ENCODE data around the gene TMEM131. TPM values are rescaled to one million over a fixed set of nuclear protein-coding genes. Genes with fewer than 3 reads are reported as not detected.
"Not testable (repeated sequence)": the region's sequence is repeated elsewhere in the genome, so short reads cannot be mapped to it uniquely, and the experiment has no call there.

The TMEM131 gene
- total and polyA plus RNA-seq, 3 donors from 2014 or later: 35.0 to 54.8 (median 49.6) TPM

DNA sequence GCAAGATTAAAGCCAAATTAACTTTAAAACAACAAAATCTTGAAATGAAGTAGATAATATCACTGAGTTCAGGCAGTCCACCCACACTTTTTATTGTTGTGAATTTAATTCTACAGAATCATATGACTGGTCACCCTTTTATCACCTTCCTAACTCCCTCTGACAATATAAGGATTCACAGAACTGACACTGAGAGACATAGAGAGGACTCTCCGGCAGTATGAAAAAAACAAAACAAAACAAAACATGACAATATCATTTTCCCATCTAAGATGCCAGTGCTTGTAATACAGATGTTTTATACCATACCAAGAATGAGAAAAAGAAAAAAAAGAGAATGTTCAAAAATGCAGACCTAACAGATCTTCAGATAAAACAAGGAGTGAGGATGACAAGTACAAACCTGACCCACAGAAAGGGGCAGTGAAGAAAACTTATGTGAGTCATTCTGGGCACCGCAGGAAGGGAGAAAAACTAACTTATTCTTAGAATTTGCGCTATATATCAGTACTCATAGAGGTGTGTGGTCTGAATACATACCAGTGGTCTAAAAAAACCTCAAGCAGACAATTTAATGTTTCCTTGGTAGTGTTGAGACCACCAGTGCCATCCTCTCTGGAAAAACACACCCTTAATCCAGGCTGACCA lies 145.7 kb downstream of the TMEM131 start:
- Histone ChIP-seq H3K36me3 (ENCODE audit: low read depth, missing control alignments) (no peaks in the 10 kb centered on the region), H3K27ac (no peak overlapping the region), H3K4me3 (no peak overlapping the region), H3K9me3 (no peaks in the 10 kb centered on the region), H3K4me1 (no peaks in the 10 kb centered on the region), H3K27me3 (no peaks in the 10 kb centered on the region)
- 81 to 94% methylated on average over 3 of the region's 3 CpGs for WGBS, 2 donors
- intact Hi-C loops (cut with DNase I; ENCODE audit: low total_unique reads): no loop called here
- no peak for DNase-seq
- TF ChIP-seq POLR2A (IDR thresholded peaks at IDR 0.05) (no peak), CTCF (IDR thresholded peaks at IDR 0.05) (no peak)

GRCh38 chr2:97848306-97848705 lies 147.4 kb downstream of the TMEM131 start:
- Histone ChIP-seq H3K27ac (no peak overlapping the region), H3K36me3 (ENCODE audit: low read depth, missing control alignments) (no peaks in the 10 kb centered on the region), H3K4me1 (no peaks in the 10 kb centered on the region), H3K27me3 (no peaks in the 10 kb centered on the region), H3K4me3 (no peak overlapping the region), H3K9me3 (no peaks in the 10 kb centered on the region)
- no peak for TF ChIP-seq CTCF (IDR thresholded peaks at IDR 0.05)
- no peak for TF ChIP-seq POLR2A (IDR thresholded peaks at IDR 0.05)
- 70 to 77% methylated on average over 1 of the region's 1 CpG for WGBS, 2 donors
- intact Hi-C loops (cut with DNase I; ENCODE audit: low total_unique reads): no loop called here
- DNase-seq: no peak

DNA sequence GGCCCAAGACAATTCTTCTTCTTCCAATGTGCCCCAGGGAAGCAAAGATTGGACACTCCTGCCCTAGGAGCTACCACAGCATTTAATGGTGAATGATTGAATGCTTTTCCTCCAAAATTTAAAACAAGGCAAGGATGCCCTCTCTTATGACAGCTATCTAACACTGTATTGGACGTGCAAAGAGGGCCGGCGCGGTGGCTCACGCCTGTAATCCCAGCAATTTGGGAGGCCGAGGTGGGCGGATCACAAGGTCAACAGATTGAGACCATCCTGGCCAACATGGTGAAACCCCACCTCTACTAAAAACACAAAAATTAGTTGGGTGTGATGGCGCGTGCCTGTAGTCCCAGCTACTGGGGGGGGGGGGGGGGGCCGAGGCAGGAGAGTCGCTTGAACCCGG lies 149.0 kb downstream of the TMEM131 start:
- WGBS, 2 donors: 94 to 98% methylated on average over 11 to 12 of the region's 12 CpGs
- H3K36me3 ChIP-seq (ENCODE audit: low read depth, missing control alignments); H3K27ac ChIP-seq; intact Hi-C loops (cut with DNase I; ENCODE audit: low total_unique reads); H3K4me1 ChIP-seq; H3K4me3 ChIP-seq; H3K27me3 ChIP-seq; H3K9me3 ChIP-seq; DNase-seq: not testable (repeated sequence)

DNA sequence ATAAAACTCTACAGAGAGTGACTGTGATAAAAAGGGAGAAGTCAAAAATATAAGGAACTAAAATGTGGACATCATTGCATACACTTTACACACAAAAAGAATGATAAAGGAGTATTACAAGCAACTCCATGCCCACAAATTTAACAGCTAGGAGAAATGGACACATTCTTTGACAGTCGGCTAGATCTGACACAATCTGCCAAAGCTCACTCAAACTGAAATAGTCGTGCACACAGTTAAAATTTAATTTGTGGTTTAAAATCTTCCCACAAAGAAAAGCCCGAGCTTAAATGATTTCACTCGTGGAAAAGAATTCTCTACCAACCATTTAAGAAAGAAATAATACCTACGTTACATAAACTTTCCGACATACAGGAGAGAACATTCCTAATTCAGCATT lies 149.9 kb downstream of the TMEM131 start:
- intact Hi-C loops (cut with DNase I; ENCODE audit: low total_unique reads): no loop called here
- no peak for DNase-seq
- no peaks in the 10 kb centered on the region for H3K9me3 ChIP-seq
- TF ChIP-seq CTCF (IDR thresholded peaks at IDR 0.05) (no peak), POLR2A (IDR thresholded peaks at IDR 0.05) (no peak)
- no peaks in the 10 kb centered on the region for H3K36me3 ChIP-seq (ENCODE audit: low read depth, missing control alignments)
- 94 to 96% methylated on average over 6 of the region's 6 CpGs for WGBS, 2 donors
- H3K27ac ChIP-seq: no peak overlapping the region
- H3K27me3 ChIP-seq: no peaks in the 10 kb centered on the region
- H3K4me1 ChIP-seq: no peaks in the 10 kb centered on the region
- H3K4me3 ChIP-seq: no peak overlapping the region

DNA sequence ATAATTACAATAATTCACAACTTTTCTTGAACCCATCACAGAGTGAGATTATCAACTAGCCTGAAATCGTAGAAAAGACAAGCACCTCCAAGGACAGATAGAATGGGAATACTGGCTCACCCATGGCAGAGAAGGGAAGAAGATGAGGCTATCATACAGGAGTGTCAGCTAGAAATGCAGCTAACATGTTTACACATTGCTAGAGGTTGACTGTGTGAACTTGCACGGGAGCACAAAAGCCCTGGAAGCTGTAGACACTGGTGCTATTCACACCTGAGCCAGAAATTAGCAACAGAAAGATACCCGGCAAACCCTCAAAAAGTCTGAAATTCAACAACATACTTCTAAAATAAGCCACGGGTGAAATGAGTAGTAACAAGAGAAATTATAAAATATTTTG lies 150.6 kb downstream of the TMEM131 start:
- no peak overlapping the region for H3K27ac ChIP-seq
- H3K4me1 ChIP-seq: no peaks in the 10 kb centered on the region
- no peak for DNase-seq
- H3K4me3 ChIP-seq: no peak overlapping the region
- no peaks in the 10 kb centered on the region for H3K9me3 ChIP-seq
- H3K36me3 ChIP-seq (ENCODE audit: low read depth, missing control alignments): no peaks in the 10 kb centered on the region
- intact Hi-C loops (cut with DNase I; ENCODE audit: low total_unique reads): no loop called here
- WGBS, 2 donors: 61 to 62% methylated on average over 4 of the region's 4 CpGs
- TF ChIP-seq POLR2A (IDR thresholded peaks at IDR 0.05) (no peak), CTCF (IDR thresholded peaks at IDR 0.05) (no peak)
- no peaks in the 10 kb centered on the region for H3K27me3 ChIP-seq

Measured in testis (tissue), 3 donors.